ENCODE data around the gene ADCY2. TPM values are rescaled to one million over a fixed set of nuclear protein-coding genes. Genes with fewer than 3 reads are reported as not detected.
"Not testable (repeated sequence)": the region's sequence is repeated elsewhere in the genome, so short reads cannot be mapped to it uniquely, and the experiment has no call there.

The ADCY2 gene
- total and polyA plus RNA-seq, 9 donors, result 4.0 to 22.8 (median 8.3) TPM

- Histone ChIP-seq H3K4me3 (no peak overlapping the region), H3K9me3 (no peaks in the 10 kb centered on the region), H3K36me3 (no peaks in the 10 kb centered on the region), H3K4me1 (ENCODE audit: insufficient read depth) (peaks cover 7% of the 10 kb centered on the region), H3K27ac (no peak overlapping the region), H3K27me3 (no peaks in the 10 kb centered on the region)
- TF ChIP-seq CTCF (IDR thresholded peaks at IDR 0.05) (no peak), POLR2A (IDR thresholded peaks at IDR 0.05) (no peak), EP300 (IDR thresholded peaks at IDR 0.05) (no peak)
- WGBS, 3 donors, result 54 to 58% (median 57%) methylated on average over 12 of the region's 12 CpGs
- intact Hi-C loops (cut with DNase I), result no loop called here
- no peak for DNase-seq
Measured at GRCh38 chr5:7419846-7420245, 23.9 kb downstream of the ADCY2 start.

GRCh38 chr5:7420510-7421280, 24.8 kb downstream of the ADCY2 start:
- Histone ChIP-seq H3K4me3 (no peak overlapping the region), H3K27me3 (no peaks in the 10 kb centered on the region), H3K27ac (no peak overlapping the region), H3K4me1 (ENCODE audit: insufficient read depth) (peaks cover 7% of the 10 kb centered on the region), H3K9me3 (no peaks in the 10 kb centered on the region), H3K36me3 (no peaks in the 10 kb centered on the region)
- intact Hi-C loops (cut with DNase I), result no loop called here
- DNase-seq, result no peak
- WGBS, 3 donors, result 52 to 57% (median 54%) methylated on average over 10 of the region's 10 CpGs
- TF ChIP-seq POLR2A (IDR thresholded peaks at IDR 0.05), result no peak
- TF ChIP-seq EP300 (IDR thresholded peaks at IDR 0.05), result no peak
- no peak for TF ChIP-seq CTCF (IDR thresholded peaks at IDR 0.05)

GRCh38 chr5:7422316-7423106, 26.6 kb downstream of the ADCY2 start:
- Histone ChIP-seq H3K36me3 (no peaks in the 10 kb centered on the region), H3K9me3 (no peaks in the 10 kb centered on the region), H3K27ac (no peak overlapping the region), H3K27me3 (no peaks in the 10 kb centered on the region), H3K4me3 (no peak overlapping the region), H3K4me1 (ENCODE audit: insufficient read depth) (peaks cover 7% of the 10 kb centered on the region)
- no peak for DNase-seq
- no peak for TF ChIP-seq CTCF (IDR thresholded peaks at IDR 0.05)
- no peak for TF ChIP-seq POLR2A (IDR thresholded peaks at IDR 0.05)
- TF ChIP-seq EP300 (IDR thresholded peaks at IDR 0.05), result no peak
- 23 to 31% (median 28%) methylated on average over 6 of the region's 6 CpGs for WGBS, 3 donors
- intact Hi-C loops (cut with DNase I), result no loop called here

- H3K27ac ChIP-seq; H3K9me3 ChIP-seq; H3K36me3 ChIP-seq; H3K27me3 ChIP-seq; H3K4me3 ChIP-seq; DNase-seq; H3K4me1 ChIP-seq (ENCODE audit: insufficient read depth); intact Hi-C loops (cut with DNase I): not testable (repeated sequence)
- WGBS, 3 donors, result 74 to 85% (median 81%) methylated on average over 2 of the region's 2 CpGs
Measured at GRCh38 chr5:7423231-7423630, 27.3 kb downstream of the ADCY2 start.

GRCh38 chr5:7425830-7426229, 29.9 kb downstream of the ADCY2 start:
- 83 to 94% (median 86%) methylated on average over 2 of the region's 2 CpGs for WGBS, 3 donors
- Histone ChIP-seq H3K4me1 (ENCODE audit: insufficient read depth) (peaks cover 7% of the 10 kb centered on the region), H3K9me3 (no peaks in the 10 kb centered on the region), H3K27me3 (no peaks in the 10 kb centered on the region), H3K27ac (no peak overlapping the region), H3K36me3 (no peaks in the 10 kb centered on the region), H3K4me3 (no peak overlapping the region)
- intact Hi-C loops (cut with DNase I), result no loop called here
- TF ChIP-seq POLR2A (IDR thresholded peaks at IDR 0.05), result no peak
- TF ChIP-seq EP300 (IDR thresholded peaks at IDR 0.05), result no peak
- TF ChIP-seq CTCF (IDR thresholded peaks at IDR 0.05), result no peak
- no peak for DNase-seq
